HG02610 (cell line): ENCODE data around the gene TNMD.
A peak's percentile ranks its signal among the peaks of the same experiment; 100 is the strongest.
"Not testable (repeated sequence)": the region's sequence is repeated elsewhere in the genome, so short reads cannot be mapped to it uniquely, and the experiment has no call there.

Source experiments
- ATAC-seq: cut with Tn5 transposase; IDR thresholded peaks from one replicate; pipeline ENCODE4 v1.9.1; 2021; ENCODE audit warnings: mild to moderate bottlenecking, moderate library complexity; ENCODE audit not compliant: unreplicated experiment

The TNMD gene

GRCh38 chrX:100584611-100585010, at the start of gene TNMD:
TSS of gene TNMD (plus strand) at chrX:100584936. CDS start at chrX:100585019, 83 bp downstream.
- ATAC-seq = no peak

- not testable (repeated sequence) for ATAC-seq
Observed at GRCh38 chrX:100565534-100565933, 19.2 kb upstream of the TNMD start.

- no peak for ATAC-seq
Observed at GRCh38 chrX:100586747-100587146, 2.0 kb downstream of the TNMD start.

GRCh38 chrX:100587861-100588260, 3.1 kb downstream of the TNMD start:
- no peak for ATAC-seq

DNA sequence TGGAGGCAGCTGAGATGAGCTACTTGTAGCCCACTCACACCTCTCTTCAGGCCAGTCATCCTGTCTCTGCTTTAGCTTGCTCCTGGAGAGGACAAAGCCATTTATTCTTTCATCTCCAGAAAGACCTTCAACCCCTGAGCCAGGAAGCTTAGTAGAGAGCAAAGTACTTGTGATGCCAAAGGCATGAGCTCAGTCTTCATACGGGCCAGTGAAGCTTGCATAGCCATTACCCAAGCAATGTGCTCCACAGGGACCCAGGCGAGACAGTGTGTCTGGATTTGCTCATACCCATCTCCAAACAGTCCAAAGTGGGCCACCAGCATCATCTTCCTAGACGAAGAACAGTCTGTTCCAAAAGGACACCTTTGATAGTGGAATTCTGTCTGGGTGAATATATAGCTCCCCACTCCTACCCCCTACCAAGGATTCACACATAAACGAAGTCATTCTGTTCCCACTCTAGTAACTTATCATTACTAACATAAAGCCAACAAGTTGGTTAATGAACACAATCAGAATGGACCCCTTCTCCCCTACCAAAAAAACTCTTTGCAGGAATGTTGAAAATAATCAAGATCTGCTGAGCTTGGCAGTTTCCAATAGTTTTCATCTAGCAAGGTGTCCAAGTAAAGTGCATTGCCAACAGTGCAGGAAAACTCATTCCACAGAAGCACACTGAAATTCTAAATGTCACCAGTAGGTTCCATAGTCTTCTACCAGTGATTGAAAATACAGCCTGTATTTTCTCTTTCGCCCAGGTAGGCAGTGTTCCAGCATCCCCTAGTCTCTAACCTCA, 6.7 kb downstream of the TNMD start:
- no peak for ATAC-seq

DNA sequence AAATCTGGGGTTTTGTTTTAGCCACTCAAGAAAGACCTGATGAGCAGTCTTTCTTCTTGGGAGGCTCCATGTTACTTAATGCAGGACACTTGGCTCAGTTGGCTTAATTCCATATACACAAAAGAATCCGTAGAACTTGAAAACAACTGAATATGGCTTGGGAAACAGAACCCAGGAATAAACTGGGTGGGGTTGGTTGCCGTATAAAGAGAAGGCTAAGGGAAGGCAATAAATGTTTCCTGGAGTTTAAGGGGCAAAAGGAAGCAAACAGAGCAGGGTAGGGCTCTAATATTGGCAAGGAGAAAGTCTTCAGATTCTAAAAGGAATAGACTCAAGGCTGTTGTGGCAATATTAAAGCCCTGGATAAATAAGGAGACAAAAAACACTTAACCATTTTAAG, 8.4 kb downstream of the TNMD start:
- ATAC-seq = no peak

DNA sequence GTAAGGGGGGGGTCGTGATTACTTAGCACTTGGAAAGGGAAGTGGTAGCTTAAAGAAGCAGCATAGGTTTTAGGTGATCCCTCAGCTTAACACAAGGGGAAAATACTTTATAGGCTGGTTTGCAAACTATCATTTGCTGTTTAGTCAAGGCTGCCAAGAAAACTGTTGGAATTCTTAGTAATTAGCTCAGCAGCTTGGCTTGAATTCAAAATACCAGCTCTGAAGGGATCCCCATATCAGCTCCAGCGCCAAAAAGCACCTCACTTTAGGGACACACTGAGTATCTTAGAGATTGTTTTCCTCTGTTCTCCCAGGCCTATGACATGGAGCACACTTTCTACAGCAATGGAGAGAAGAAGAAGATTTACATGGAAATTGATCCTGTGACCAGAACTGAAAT, 8.8 kb downstream of the TNMD start:
- no peak for ATAC-seq

DNA sequence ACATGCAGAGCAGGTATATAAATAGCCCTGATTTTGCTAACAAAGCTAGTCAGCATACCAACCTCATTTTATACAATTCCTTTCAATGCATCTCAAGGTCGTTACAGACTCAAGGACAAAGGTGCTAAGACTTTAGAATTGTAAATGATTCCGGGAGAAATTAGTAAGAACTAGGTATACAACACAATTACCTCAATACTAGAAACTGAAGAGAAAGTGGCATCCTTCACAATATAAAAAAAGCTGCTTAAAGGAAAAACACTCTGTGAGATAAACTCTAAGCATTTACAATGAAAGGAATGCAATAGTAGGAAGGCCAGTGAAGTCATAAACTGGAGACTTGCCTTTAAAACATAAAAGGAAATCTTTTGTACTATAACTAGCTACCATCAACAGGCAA, 11.9 kb downstream of the TNMD start:
- no peak for ATAC-seq

DNA sequence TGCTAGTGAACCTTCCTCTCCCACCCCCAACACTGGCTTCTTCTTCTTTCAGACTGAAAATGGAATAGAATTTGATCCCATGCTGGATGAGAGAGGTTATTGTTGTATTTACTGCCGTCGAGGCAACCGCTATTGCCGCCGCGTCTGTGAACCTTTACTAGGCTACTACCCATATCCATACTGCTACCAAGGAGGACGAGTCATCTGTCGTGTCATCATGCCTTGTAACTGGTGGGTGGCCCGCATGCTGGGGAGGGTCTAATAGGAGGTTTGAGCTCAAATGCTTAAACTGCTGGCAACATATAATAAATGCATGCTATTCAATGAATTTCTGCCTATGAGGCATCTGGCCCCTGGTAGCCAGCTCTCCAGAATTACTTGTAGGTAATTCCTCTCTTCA, 14.7 kb downstream of the TNMD start:
- no peak for ATAC-seq

DNA sequence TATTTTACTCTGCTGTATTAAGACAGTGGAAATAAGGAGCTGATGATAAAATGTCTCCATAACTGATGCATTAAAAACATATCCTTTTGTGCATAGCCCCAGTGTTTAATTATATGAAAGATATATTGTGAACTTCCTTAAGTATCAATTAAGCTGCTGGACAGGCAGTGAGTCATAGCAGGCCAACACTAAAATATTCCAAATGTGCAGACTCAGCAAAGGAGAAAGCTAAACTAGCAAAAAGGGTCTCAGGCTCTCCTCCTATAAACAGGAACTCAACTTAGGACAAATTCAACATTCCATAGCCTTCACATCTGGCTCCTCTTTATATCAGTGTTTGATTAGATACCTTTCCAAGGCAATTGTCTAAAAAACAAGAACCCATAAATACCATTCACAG, 15.6 kb downstream of the TNMD start:
- peak; percentile 3 for ATAC-seq

GRCh38 chrX:100600758-100601157, 16.0 kb downstream of the TNMD start:
- peak; percentile 90 for ATAC-seq

DNA sequence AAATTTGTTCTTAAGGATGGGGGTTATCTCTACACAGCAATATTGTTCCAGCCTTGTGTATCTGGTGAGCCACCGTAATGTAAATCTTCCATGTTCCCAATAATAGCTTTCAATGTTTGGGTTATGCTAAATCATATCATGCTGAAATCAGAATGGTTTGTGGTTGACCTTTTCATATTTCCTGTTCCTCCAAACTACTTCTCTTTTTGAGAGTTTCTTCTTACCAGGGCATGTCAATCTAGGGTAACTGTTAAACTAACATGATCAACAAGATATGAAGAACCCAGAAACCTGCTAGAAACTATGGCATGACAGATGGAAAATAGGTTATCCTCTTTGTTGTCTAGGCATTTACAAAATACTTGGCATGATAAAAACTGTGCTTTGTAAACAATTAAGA, 22.0 kb downstream of the TNMD start:
- ATAC-seq = peak; percentile 71

- ATAC-seq = no peak
Observed at GRCh38 chrX:100609591-100609990, 24.9 kb downstream of the TNMD start.

DNA sequence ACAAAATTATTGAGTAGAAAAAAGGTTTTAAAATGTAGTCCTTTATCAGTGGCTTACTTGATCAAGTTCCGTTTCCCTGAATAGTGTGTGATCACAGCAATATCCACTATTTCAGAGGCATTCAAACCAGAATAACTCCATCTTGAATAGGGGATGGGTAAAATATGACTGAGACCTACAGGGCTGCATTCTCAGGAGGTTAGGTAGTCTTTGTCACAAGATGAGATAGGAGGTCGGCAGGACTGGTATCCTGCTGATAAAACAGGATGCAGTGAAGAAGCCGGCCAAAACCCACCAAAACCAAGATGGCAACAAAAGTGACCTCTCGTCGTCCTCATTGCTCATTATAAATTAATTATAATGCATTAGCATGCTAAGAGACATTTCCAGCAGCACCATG, 27.2 kb downstream of the TNMD start:
- no peak for ATAC-seq

DNA sequence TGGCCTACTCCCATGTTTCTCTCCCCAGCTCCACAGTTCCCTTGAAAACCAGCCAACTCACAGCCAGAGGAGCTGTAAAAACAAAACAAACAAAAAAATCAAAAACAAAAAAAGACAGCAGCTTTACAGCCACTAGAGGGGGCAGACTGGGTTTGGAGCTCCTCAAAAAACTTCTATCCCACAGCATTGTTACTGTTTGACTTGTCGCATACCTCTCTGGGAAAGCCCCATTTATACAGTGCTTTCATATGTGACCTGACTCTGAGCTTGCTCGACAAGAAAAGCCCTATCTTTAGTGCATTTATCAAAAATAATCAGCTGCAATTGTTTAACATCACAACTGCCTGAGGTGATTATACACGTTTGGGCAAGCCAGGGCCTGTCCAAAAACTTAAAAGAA, 30.3 kb downstream of the TNMD start:
- ATAC-seq = peak; percentile 100

DNA sequence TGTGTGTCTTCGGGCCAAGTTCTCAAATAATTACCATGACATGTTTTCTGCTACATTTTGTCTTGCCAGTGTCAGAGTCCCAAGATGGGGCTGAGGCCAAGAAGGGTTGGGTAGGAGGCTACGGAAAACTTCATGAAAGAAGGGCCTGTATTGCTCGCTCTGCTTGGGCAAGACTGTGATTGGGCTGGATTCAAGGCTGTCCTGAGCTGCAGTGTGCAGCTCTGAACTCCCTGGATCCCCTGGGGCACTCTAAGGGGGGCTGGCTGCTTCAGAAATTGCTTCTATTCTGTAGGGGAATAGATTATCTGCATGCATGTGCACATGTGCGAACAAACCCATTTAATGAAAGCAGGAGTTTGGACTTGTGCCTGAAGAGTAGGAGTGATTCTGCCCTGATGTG, 38.3 kb downstream of the TNMD start:
- no peak for ATAC-seq

- peak; percentile 94 for ATAC-seq
Observed at GRCh38 chrX:100625985-100626491, 41.3 kb downstream of the TNMD start.

GRCh38 chrX:100635040-100635439, 50.3 kb downstream of the TNMD start:
- ATAC-seq = no peak

GRCh38 chrX:100635989-100636320, 51.2 kb downstream of the TNMD start:
- ATAC-seq = no peak

DNA sequence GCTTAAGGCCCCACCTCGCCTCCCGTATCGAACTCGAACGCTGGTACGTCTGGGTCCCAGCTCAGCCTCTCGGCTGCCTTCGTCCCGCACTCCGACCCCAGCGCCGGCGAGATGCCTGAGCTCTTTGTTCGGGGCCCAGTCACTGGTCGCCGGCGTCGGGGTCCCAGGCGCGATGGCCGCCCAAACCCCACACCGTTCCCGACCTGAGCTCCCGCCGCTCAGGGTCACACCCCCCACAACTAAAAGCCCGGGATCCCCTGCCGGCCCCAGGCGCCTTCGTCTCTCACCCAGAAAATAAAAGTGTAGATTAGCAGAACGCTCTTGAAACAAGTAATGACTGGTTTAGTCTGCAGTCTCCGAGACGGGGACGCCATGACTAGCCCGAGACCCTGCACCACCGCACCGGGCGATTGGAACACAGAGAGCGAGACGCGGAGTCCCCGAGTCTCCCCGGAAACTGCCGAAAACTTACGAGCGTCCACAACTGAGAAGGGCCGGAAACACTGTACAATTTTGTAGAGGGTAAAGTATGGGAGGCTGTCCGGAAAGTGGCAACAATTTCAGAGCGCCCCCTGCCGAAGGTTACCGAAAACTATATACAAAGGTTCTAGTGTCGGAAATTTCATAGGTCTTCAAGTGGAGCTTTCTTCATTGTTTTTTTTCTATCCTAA, 51.7 kb downstream of the TNMD start, which contains the start of gene TSPAN6:
TSPAN6 (minus strand) TSS at position 486 of the 671 bp plus-strand sequence; CDS start at position 374, 112 bp downstream.
- peak; percentile 97 for ATAC-seq

- no peak for ATAC-seq
Observed at GRCh38 chrX:100642290-100642689, 57.6 kb downstream of the TNMD start.

DNA sequence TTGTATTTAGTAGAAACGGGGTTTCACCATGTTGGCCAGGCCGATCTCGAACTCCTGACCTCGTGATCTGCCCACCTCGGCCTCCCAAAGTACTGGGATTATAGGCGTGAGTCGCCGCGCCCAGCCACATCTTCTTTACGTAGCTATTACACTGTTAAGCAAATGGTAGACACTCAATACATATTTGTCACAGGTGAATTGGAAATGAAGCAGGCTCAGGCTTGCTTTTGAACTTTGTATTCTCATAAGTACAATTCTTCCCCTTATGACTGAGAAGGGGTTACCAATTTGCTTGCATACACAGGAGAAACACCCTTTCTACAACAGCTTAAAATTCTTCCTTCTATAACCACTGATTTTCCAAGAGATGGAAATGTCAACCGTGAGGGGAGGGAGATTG, 58.5 kb downstream of the TNMD start:
- no peak for ATAC-seq
